Karpas-422 (cell line): Measurements from ENCODE around the gene TMED10. TPM values are rescaled to one million over a fixed set of nuclear protein-coding genes. Genes with fewer than 3 reads are reported as not detected.
A peak's percentile ranks its signal among the peaks of the same experiment; 100 is the strongest.
"Not testable (repeated sequence)": the region's sequence is repeated elsewhere in the genome, so short reads cannot be mapped to it uniquely, and the experiment has no call there.

ENCODE experiments used
- DNase-seq: peaks from one replicate; pipeline ENCODE4 v3.0.0-alpha.2; 2015
- H2AFZ ChIP-seq: fragments of 200-600 bp; sonication (generic); 2 replicates; pipeline ENCODE4 v1.6.1; 2014; ENCODE audit warnings: antibody characterized with exemption, low read length, mixed read lengths
- H3K27ac ChIP-seq: fragments of 200-600 bp; sonication (generic); 2 replicates; pipeline ENCODE4 v1.5.1; 2014; ENCODE audit warnings: mild to moderate bottlenecking, low read length, moderate library complexity
- H3K27me3 ChIP-seq: fragments of 200-600 bp; sonication (generic); 2 replicates; pipeline ENCODE4 v1.6.1; 2014; ENCODE audit warnings: low read length, mixed read lengths
- H3K36me3 ChIP-seq: fragments of 200-600 bp; sonication (generic); 2 replicates; pipeline ENCODE4 v1.6.1; 2014; ENCODE audit warnings: low read length, mixed read lengths; ENCODE audit not compliant: insufficient read depth
- H3K4me1 ChIP-seq: fragments of 200-600 bp; sonication (generic); 2 replicates; pipeline ENCODE4 v1.6.1; 2014; ENCODE audit warnings: mild to moderate bottlenecking, low read length, mixed read lengths
- H3K4me2 ChIP-seq: fragments of 200-600 bp; sonication (generic); 2 replicates; pipeline ENCODE4 v1.6.1; 2014; ENCODE audit warnings: low read length, low read depth, mild to moderate bottlenecking; ENCODE audit not compliant: poor library complexity, severe bottlenecking
- H3K4me3 ChIP-seq: fragments of 200-600 bp; sonication (generic); 2 replicates; pipeline ENCODE4 v1.5.1; 2014; ENCODE audit warnings: mild to moderate bottlenecking, antibody characterized with exemption, low read length, mixed read lengths
- H3K79me2 ChIP-seq: fragments of 200-600 bp; sonication (generic); 2 replicates; pipeline ENCODE4 v1.6.1; 2014; ENCODE audit warnings: mild to moderate bottlenecking, low read length, mixed read lengths
- H3K9ac ChIP-seq: fragments of 200-600 bp; sonication (generic); 2 replicates; pipeline ENCODE4 v1.6.0; 2014; ENCODE audit warnings: low read length
- H3K9me2 ChIP-seq: fragments of 200-600 bp; sonication (generic), shearing (Covaris generic); replicated peaks from 2 replicates; pipeline ENCODE4 v1.6.0; 2014; ENCODE audit warnings: mild to moderate bottlenecking, low read length, moderate library complexity; ENCODE audit not compliant: insufficient read depth
- H3K9me3 ChIP-seq: fragments of 300-700, 200-600 bp; sonication (generic); 2 replicates; pipeline ENCODE4 v1.6.1; 2014; ENCODE audit warnings: low read length, mixed read lengths
- H4K20me1 ChIP-seq: fragments of 200-600 bp; sonication (generic); 2 replicates; pipeline ENCODE4 v1.6.1; 2014; ENCODE audit warnings: mild to moderate bottlenecking, antibody characterized with exemption, low read length, low read depth; ENCODE audit not compliant: insufficient read depth
- total RNA-seq: library from RNA; depleted of rRNA; stranded (reverse); fragments of >200 nt; shearing (Covaris generic); gene quantifications from 2 replicates; pipeline ENCODE4 v1.2.3, GENCODE V29; 2014; ENCODE audit warnings: low replicate concordance

Gene TMED10
- total RNA-seq, 1 experiment from 2014 or later: 349 TPM

- not testable (repeated sequence) for H3K27me3 ChIP-seq, H4K20me1 ChIP-seq, H3K9ac ChIP-seq, H3K4me1 ChIP-seq, H3K4me2 ChIP-seq, H3K4me3 ChIP-seq, H3K36me3 ChIP-seq, H3K27ac ChIP-seq, H3K9me2 ChIP-seq, DNase-seq, H3K9me3 ChIP-seq, H2AFZ ChIP-seq
- peaks cover 65% of the 10 kb centered on the region for H3K79me2 ChIP-seq
Measured at GRCh38 chr14:75150637-75151036, 25.8 kb downstream of the TMED10 start.

GRCh38 chr14:75150150-75150549 lies 26.3 kb downstream of the TMED10 start:
- Histone ChIP-seq H3K9me2 (no peaks in the 10 kb centered on the region), H3K27me3 (no peaks in the 10 kb centered on the region), H4K20me1 (no peaks in the 10 kb centered on the region; the same call in 1 of the 2 replicates), H3K9ac (no peak overlapping the region), H3K4me1 (no peaks in the 10 kb centered on the region), H3K79me2 (peaks cover 61% of the 10 kb centered on the region), H2AFZ (no peak overlapping the region), H3K4me3 (no peak overlapping the region), H3K36me3 (peaks cover 9% of the 10 kb centered on the region), H3K27ac (no peak overlapping the region), H3K4me2 (no peak overlapping the region), H3K9me3 (no peaks in the 10 kb centered on the region)
- no peak for DNase-seq

GRCh38 chr14:75147423-75148071 lies 28.9 kb downstream of the TMED10 start:
- Histone ChIP-seq H3K27ac (no peak overlapping the region), H3K36me3 (peaks cover 13% of the 10 kb centered on the region), H2AFZ (no peak overlapping the region), H3K4me3 (no peak overlapping the region), H3K4me1 (peaks cover 3% of the 10 kb centered on the region), H3K9me3 (no peaks in the 10 kb centered on the region), H3K27me3 (no peaks in the 10 kb centered on the region), H3K79me2 (peaks cover 62% of the 10 kb centered on the region), H3K9ac (no peak overlapping the region), H3K4me2 (no peak overlapping the region), H3K9me2 (no peaks in the 10 kb centered on the region), H4K20me1 (no peaks in the 10 kb centered on the region)
- DNase-seq: peak; percentile 58

- Histone ChIP-seq H3K27ac (no peak overlapping the region), H3K4me3 (no peak overlapping the region), H3K4me1 (peaks cover 20% of the 10 kb centered on the region), H4K20me1 (no peaks in the 10 kb centered on the region), H2AFZ (no peak overlapping the region), H3K27me3 (no peaks in the 10 kb centered on the region), H3K36me3 (peaks cover 13% of the 10 kb centered on the region), H3K9me2 (no peaks in the 10 kb centered on the region), H3K9ac (no peak overlapping the region), H3K9me3 (no peaks in the 10 kb centered on the region), H3K4me2 (no peak overlapping the region), H3K79me2 (peaks cover 70% of the 10 kb centered on the region)
- no peak for DNase-seq
Measured at GRCh38 chr14:75144944-75145343, 31.5 kb downstream of the TMED10 start.

- H3K9me2 ChIP-seq: no peaks in the 10 kb centered on the region
Measured at GRCh38 chr14:75143761-75144527, 32.5 kb downstream of the TMED10 start.

GRCh38 chr14:75142494-75142893 lies 33.9 kb downstream of the TMED10 start:
- no peak for DNase-seq
- no peaks in the 10 kb centered on the region for H3K9me2 ChIP-seq
- H3K9ac ChIP-seq: no peak overlapping the region
- peaks cover 7% of the 10 kb centered on the region; the same call in 1 of the 2 replicates for H4K20me1 ChIP-seq
- peaks cover 13% of the 10 kb centered on the region for H3K36me3 ChIP-seq
- no peaks in the 10 kb centered on the region for H3K27me3 ChIP-seq
- H3K9me3 ChIP-seq: no peaks in the 10 kb centered on the region
- no peak overlapping the region for H2AFZ ChIP-seq
- H3K4me1 ChIP-seq: peaks cover 42% of the 10 kb centered on the region
- peak overlapping the region; percentile 7 for H3K27ac ChIP-seq
- no peak overlapping the region for H3K4me3 ChIP-seq
- no peak overlapping the region for H3K4me2 ChIP-seq
- peaks cover 72% of the 10 kb centered on the region for H3K79me2 ChIP-seq

More at GRCh38 chr14:75143761-75144527, 32.5 kb downstream of the TMED10 start:
- Histone ChIP-seq H3K9me3 (no peaks in the 10 kb centered on the region), H4K20me1 (peaks cover 5% of the 10 kb centered on the region; the same call in 1 of the 2 replicates), H3K4me1 (peaks cover 30% of the 10 kb centered on the region), H3K27ac (no peak overlapping the region), H2AFZ (no peak overlapping the region), H3K36me3 (peaks cover 13% of the 10 kb centered on the region), H3K9ac (no peak overlapping the region), H3K4me2 (no peak overlapping the region), H3K4me3 (no peak overlapping the region), H3K79me2 (peaks cover 71% of the 10 kb centered on the region), H3K27me3 (no peaks in the 10 kb centered on the region)
- no peak for DNase-seq

- Histone ChIP-seq H2AFZ (no peak overlapping the region), H4K20me1 (peaks cover 7% of the 10 kb centered on the region; the same call in 1 of the 2 replicates), H3K4me2 (no peak overlapping the region), H3K79me2 (peaks cover 72% of the 10 kb centered on the region), H3K36me3 (peaks cover 13% of the 10 kb centered on the region), H3K4me1 (peaks cover 42% of the 10 kb centered on the region), H3K27me3 (no peaks in the 10 kb centered on the region), H3K9ac (no peak overlapping the region), H3K9me2 (no peaks in the 10 kb centered on the region), H3K4me3 (no peak overlapping the region), H3K27ac (peak overlapping the region; percentile 7; the same call in 1 of the 2 replicates), H3K9me3 (no peaks in the 10 kb centered on the region)
- DNase-seq: peak; percentile 70
Measured at GRCh38 chr14:75141967-75142366, 34.4 kb downstream of the TMED10 start.

GRCh38 chr14:75141062-75141461 lies 35.4 kb downstream of the TMED10 start:
- H3K4me1 ChIP-seq: peaks cover 42% of the 10 kb centered on the region
- DNase-seq: no peak
- no peak overlapping the region for H3K4me3 ChIP-seq
- no peaks in the 10 kb centered on the region for H3K9me2 ChIP-seq
- H3K36me3 ChIP-seq: peaks cover 5% of the 10 kb centered on the region; the same call in 1 of the 2 replicates
- H3K27ac ChIP-seq: no peak overlapping the region
- H3K9ac ChIP-seq: no peak overlapping the region
- peaks cover 73% of the 10 kb centered on the region for H3K79me2 ChIP-seq
- no peak overlapping the region for H3K4me2 ChIP-seq
- H3K27me3 ChIP-seq: no peaks in the 10 kb centered on the region
- H2AFZ ChIP-seq: no peak overlapping the region
- peaks cover 7% of the 10 kb centered on the region; the same call in 1 of the 2 replicates for H4K20me1 ChIP-seq
- no peaks in the 10 kb centered on the region for H3K9me3 ChIP-seq
